Measurements from ENCODE around the gene BCAS3. TPM values are rescaled to one million over a fixed set of nuclear protein-coding genes. Genes with fewer than 3 reads are reported as not detected.

BCAS3 gene
- total RNA-seq = 10 to 100 TPM; 20.1 to 31.8 TPM
- polyA plus RNA-seq (2013, experiment 1 of 2) = 13.5 TPM
- 18.2 TPM for polyA plus RNA-seq (2013, experiment 2 of 2)
- total RNA-seq = 4.1 to 59.2 (median 23.4) reads per million in 172 experiments

DNA sequence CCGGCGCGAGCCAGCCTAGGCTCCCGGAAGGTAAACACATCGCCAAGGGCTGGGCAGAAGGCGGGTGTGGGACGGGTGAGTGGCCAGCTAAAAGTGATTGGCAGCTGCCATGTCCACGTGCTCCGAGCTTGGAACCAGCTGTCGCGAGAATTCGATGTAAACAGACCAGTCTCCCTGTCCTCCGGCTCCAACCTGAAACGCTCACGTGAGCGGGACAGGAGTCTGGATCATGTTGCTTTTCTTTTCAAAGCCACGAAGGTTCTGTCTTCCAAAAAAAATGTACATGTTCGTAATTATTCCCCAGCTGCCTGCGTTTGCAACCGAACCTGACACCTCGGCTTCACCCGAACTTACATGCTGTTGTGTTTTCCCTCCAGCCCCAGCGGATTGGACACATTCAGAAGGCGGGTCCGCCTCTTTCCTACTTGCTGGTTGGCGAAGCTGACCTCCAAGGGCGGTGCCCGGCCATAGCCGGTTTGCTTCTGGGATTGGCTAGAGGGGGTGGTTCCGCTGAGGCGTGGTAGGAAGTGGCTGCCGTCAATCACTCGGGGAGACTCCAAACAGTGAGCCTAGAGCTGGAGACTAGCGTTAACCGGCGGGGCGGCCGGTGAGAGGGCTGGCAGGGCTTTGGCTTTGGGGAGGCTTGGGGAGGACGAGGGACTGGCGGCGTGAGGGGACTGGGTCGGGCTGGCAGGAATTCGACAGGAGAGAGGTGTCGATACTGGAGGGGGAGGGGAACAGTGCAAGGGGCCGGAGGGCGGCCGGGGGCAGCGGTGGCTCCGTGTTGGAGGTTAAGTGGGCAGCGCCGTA lies at the start of gene BCAS3:
BCAS3 (plus strand) TSS at position 544 of the 810 bp plus-strand sequence.
- Mint-ChIP-seq H3K27ac (peak within 1 kb of the TSS; percentile 93), H3K36me3 (ENCODE audit: low read depth) (peaks cover 30% of the 10 kb centered on the region), H3K4me3 (peak within 1 kb of the TSS; percentile 97), H3K9me3 (no peaks in the 10 kb centered on the region), H3K4me1 (ENCODE audit: low read depth) (peaks cover 25% of the 10 kb centered on the region), H3K27me3 (no peaks in the 10 kb centered on the region)
- Histone ChIP-seq H3K9me3 (ENCODE audit: control insufficient read depth in 1 of 2, insufficient read depth in 1 of 2, low read length in 2 of 2) (peaks cover 0 to 3% of the 10 kb centered on the region in 2 experiments), H3K36me3 (ENCODE audit: insufficient read depth, low read length) (no peaks in the 10 kb centered on the region), H3K27ac (ENCODE audit: low read depth in 1 of 2, low read length in 2 of 2) (peak within 1 kb of the TSS; percentile 60 to 76), H3K27me3 (ENCODE audit: control insufficient read depth in 1 of 2, insufficient read depth in 2 of 2, low read length in 2 of 2) (no peaks in the 10 kb centered on the region), H3K4me3 (ENCODE audit: low read length) (peak within 1 kb of the TSS; percentile 66), H3K4me1 (ENCODE audit: insufficient read depth, low read length) (peaks cover 13% of the 10 kb centered on the region)
- TF ChIP-seq, protein P1, sequence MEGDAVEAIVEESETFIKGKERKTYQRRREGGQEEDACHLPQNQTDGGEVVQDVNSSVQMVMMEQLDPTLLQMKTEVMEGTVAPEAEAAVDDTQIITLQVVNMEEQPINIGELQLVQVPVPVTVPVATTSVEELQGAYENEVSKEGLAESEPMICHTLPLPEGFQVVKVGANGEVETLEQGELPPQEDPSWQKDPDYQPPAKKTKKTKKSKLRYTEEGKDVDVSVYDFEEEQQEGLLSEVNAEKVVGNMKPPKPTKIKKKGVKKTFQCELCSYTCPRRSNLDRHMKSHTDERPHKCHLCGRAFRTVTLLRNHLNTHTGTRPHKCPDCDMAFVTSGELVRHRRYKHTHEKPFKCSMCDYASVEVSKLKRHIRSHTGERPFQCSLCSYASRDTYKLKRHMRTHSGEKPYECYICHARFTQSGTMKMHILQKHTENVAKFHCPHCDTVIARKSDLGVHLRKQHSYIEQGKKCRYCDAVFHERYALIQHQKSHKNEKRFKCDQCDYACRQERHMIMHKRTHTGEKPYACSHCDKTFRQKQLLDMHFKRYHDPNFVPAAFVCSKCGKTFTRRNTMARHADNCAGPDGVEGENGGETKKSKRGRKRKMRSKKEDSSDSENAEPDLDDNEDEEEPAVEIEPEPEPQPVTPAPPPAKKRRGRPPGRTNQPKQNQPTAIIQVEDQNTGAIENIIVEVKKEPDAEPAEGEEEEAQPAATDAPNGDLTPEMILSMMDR (IDR thresholded peaks at IDR 0.05) = no peak
- CTCF ChIA-PET = interaction anchor here (1.0 to 1.3 kb wide), 2 partner anchors 39 to 256 kb away, joined by 3 to 4 read pairs; no protein-coding TSS in a partner anchor
- POLR2A ChIA-PET = interaction anchor here (0.6 to 2.3 kb wide), 17 partner anchors 9 to 1522 kb away, joined by 3 to 22 read pairs (median 4); partner anchors contain the start of genes APPBP2, CLTC, MED13 and PPM1D
- ATAC-seq (ENCODE audit: poor library complexity) (peak; percentile 96), DNase-seq (peak; percentile 92 to 98 (median 94))
- intact Hi-C loops (cut with DNase I, micrococcal nuclease) = loop anchor here (2.0 to 5.0 kb wide), 5 partner anchors 77 to 1390 kb away; partner anchors contain the start of genes APPBP2 (in 1 of the 2), INTS2 (in 1 of the 2), MED13 (in 1 of the 2) and PPM1D (in 1 of the 2)

DNA sequence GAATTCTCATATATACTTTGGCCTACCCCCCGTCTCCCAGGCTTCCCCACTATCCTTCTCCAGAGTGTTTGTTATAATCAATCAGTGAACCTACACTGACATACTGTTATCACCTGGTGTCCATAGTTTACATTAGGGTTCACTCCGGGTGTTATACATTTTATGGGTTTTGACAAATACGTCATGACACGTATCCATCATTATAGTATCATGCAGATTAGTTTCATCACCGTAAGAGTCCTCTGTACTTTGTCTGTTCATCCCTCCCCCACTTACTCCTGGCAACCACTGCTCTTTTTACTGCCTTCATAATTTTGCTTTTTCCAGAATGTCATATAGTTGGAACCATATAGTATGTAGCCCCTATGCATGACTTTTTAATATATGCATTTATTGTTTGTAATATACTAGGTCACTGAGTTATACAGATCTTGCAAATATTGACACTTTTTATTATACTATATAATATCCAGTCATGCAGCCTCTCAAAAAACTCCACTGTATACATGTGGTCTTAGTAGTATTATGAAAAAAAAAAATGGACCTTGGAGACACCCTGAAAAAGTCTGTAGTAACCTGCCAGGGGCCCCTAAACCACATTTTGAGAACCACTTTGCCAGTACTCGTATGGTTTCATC lies 49.3 kb upstream of the BCAS3 start:
- intact Hi-C loops (cut with DNase I, micrococcal nuclease) = no loop called here
- no peaks in the 10 kb centered on the region for H3K27me3 Mint-ChIP-seq
- TF ChIP-seq, protein P1 (IDR thresholded peaks at IDR 0.05) = no peak
- no peak for ATAC-seq (ENCODE audit: poor library complexity)
- H3K27ac Mint-ChIP-seq = no peak overlapping the region
- DNase-seq = no peak
- H3K9me3 Mint-ChIP-seq = no peaks in the 10 kb centered on the region
- no peaks in the 10 kb centered on the region for H3K4me1 ChIP-seq (ENCODE audit: insufficient read depth, low read length)
- H3K9me3 ChIP-seq (ENCODE audit: control insufficient read depth in 1 of 2, insufficient read depth in 1 of 2, low read length in 2 of 2) = no peaks in the 10 kb centered on the region
- no peaks in the 10 kb centered on the region for H3K27me3 ChIP-seq (ENCODE audit: control insufficient read depth in 1 of 2, insufficient read depth in 2 of 2, low read length in 2 of 2)
- H3K4me3 ChIP-seq (ENCODE audit: low read length) = no peak overlapping the region
- ChIA-PET POLR2A (no interaction called here), CTCF (no interaction called here)
- H3K4me1 Mint-ChIP-seq (ENCODE audit: low read depth) = peaks cover 22% of the 10 kb centered on the region
- H3K27ac ChIP-seq (ENCODE audit: low read depth in 1 of 2, low read length in 2 of 2) = no peak overlapping the region
- H3K36me3 ChIP-seq (ENCODE audit: insufficient read depth, low read length) = peaks cover 13% of the 10 kb centered on the region
- no peak overlapping the region for H3K4me3 Mint-ChIP-seq
- H3K36me3 Mint-ChIP-seq (ENCODE audit: low read depth) = peaks cover 21% of the 10 kb centered on the region

DNA sequence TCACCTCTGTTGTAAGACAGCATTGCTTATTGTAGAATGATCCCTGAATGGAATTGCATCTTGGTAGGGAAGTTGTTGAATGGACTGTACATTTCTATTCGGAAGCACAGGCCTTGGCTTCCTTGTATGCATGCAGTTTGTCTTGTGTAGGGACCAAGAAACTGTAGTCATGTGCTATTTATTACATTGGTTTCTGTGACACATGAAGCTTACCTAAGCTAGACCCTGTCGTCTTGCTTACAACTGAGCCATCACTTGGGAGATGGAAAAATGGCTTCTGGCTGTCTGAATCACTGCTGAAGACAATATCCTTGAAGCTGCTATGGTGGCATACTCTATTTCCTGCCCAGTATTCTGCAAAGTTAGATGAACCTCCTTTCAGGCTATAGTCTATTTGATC lies 48.5 kb upstream of the BCAS3 start:
- TF ChIP-seq, protein P1 (IDR thresholded peaks at IDR 0.05) = no peak
- H3K4me3 ChIP-seq (ENCODE audit: low read length) = no peak overlapping the region
- Mint-ChIP-seq H3K27ac (peak overlapping the region; percentile 44), H3K4me1 (ENCODE audit: low read depth) (peaks cover 17% of the 10 kb centered on the region), H3K4me3 (no peak overlapping the region), H3K27me3 (no peaks in the 10 kb centered on the region), H3K36me3 (ENCODE audit: low read depth) (peaks cover 23% of the 10 kb centered on the region), H3K9me3 (no peaks in the 10 kb centered on the region)
- CTCF ChIA-PET = no interaction called here
- POLR2A ChIA-PET = no interaction called here
- DNase-seq (no peak), ATAC-seq (ENCODE audit: poor library complexity) (no peak)
- H3K9me3 ChIP-seq (ENCODE audit: control insufficient read depth in 1 of 2, insufficient read depth in 1 of 2, low read length in 2 of 2) = no peaks in the 10 kb centered on the region
- H3K4me1 ChIP-seq (ENCODE audit: insufficient read depth, low read length) = no peaks in the 10 kb centered on the region
- no peaks in the 10 kb centered on the region for H3K27me3 ChIP-seq (ENCODE audit: control insufficient read depth in 1 of 2, insufficient read depth in 2 of 2, low read length in 2 of 2)
- no peak overlapping the region for H3K27ac ChIP-seq (ENCODE audit: low read depth in 1 of 2, low read length in 2 of 2)
- H3K36me3 ChIP-seq (ENCODE audit: insufficient read depth, low read length) = peaks cover 13% of the 10 kb centered on the region
- intact Hi-C loops (cut with DNase I, micrococcal nuclease) = no loop called here
